Endothelial cell of umbilical vein (primary cell): Measurements from ENCODE around the gene CYP2A7. TPM values are rescaled to one million over a fixed set of nuclear protein-coding genes. Genes with fewer than 3 reads are reported as not detected.
"Not testable (repeated sequence)": the region's sequence is repeated elsewhere in the genome, so short reads cannot be mapped to it uniquely, and the experiment has no call there.

Experiments used
- BruUV-seq: library from RNA; stranded (reverse); fragments of 400-500 nt; replicated peaks from 2 replicates; lab custom pipeline; 2021; lab: Mats Ljungman, UMichigan
- CTCF ChIA-PET: fragments of 300-600, 350-600 bp; sonication (Branson Sonifier 250); formaldehyde crosslinking; loops from one replicate; lab custom pipeline; 2021; ENCODE audit warnings: antibody characterized with exemption, inconsistent platforms; lab: Charles Lee
- POLR2A ChIA-PET: fragments of 300-600, 350-600 bp; sonication (Branson Sonifier 250); formaldehyde crosslinking; loops from one replicate; lab custom pipeline; 2021; ENCODE audit warnings: antibody characterized with exemption, inconsistent platforms; lab: Charles Lee
- DNase-seq: peaks from one replicate; pipeline ENCODE4 v3.0.0-alpha.2; 2011; ENCODE audit warnings: low read depth, low spot score
- FAIRE-seq: peaks from 2 replicates; lab custom pipeline; 2011; peaks lifted over from hg19 to GRCh38; lab: Jason Lieb, UNC
- H2AFZ ChIP-seq: 2 replicates; pipeline ENCODE4 v1.6.0; 2012; ENCODE audit warnings: low read depth, low read length, control low read depth, inconsistent platforms
- H3K27ac ChIP-seq: 2 replicates; pipeline ENCODE4 v1.5.1; 2011; ENCODE audit warnings: low read depth, mild to moderate bottlenecking, control low read depth, low read length, moderate library complexity; ENCODE audit not compliant: insufficient read depth
- H3K27me3 ChIP-seq, 2 experiments: 2 replicates each; pipeline versions ENCODE4 v1.6.0 to v1.6.1; 2011; ENCODE audit warnings: low read length in 2 of 2, mixed read lengths in 1 of 2; ENCODE audit not compliant: control insufficient read depth in 2 of 2, insufficient read depth in 2 of 2
- H3K36me3 ChIP-seq, 2 experiments: 2 replicates in 1 of 2; 3 replicates in 1 of 2; pipeline ENCODE4 v1.5.1; 2011; ENCODE audit warnings: low read length in 2 of 2, mild to moderate bottlenecking in 1 of 2, moderate library complexity in 1 of 2; ENCODE audit not compliant: control insufficient read depth in 2 of 2, insufficient read depth in 2 of 2; ENCODE audit errors: extremely low read depth in 1 of 2
- H3K4me1 ChIP-seq: 3 replicates; pipeline ENCODE4 v1.5.1; 2011; ENCODE audit warnings: mild to moderate bottlenecking, low read length; ENCODE audit not compliant: control insufficient read depth, insufficient read depth; ENCODE audit errors: extremely low read depth
- H3K4me2 ChIP-seq: 2 replicates; pipeline ENCODE4 v1.6.1; 2011; ENCODE audit warnings: low read length, control low read depth, mixed read lengths; ENCODE audit not compliant: insufficient read depth
- H3K4me3 ChIP-seq, 3 experiments: fragments of 200-600 bp in 1 of 3; sonication (generic), shearing (Covaris generic) in 1 of 3; replicated peaks in 1 of 3; 2 replicates each; pipeline ENCODE4 v1.5.1; 2011 to 2016; ENCODE audit warnings: control low read depth in 3 of 3, low read length in 3 of 3, mild to moderate bottlenecking in 2 of 3, inconsistent platforms in 1 of 3, low read depth in 1 of 3, moderate library complexity in 1 of 3; ENCODE audit not compliant: insufficient read depth in 1 of 3
- H3K79me2 ChIP-seq: 2 replicates; pipeline ENCODE4 v1.6.0; 2012; ENCODE audit warnings: low read length, inconsistent platforms; ENCODE audit not compliant: control insufficient read depth, insufficient read depth
- H3K9ac ChIP-seq: replicated peaks from 2 replicates; pipeline ENCODE3; 2011; ENCODE audit warnings: low read length, control low read depth; ENCODE audit not compliant: insufficient read depth; ENCODE audit errors: extremely low read depth
- H3K9me1 ChIP-seq: replicated peaks from 3 replicates; pipeline ENCODE4 v1.6.0; 2011; ENCODE audit warnings: mild to moderate bottlenecking, low read length; ENCODE audit not compliant: control insufficient read depth, insufficient read depth; ENCODE audit errors: extremely low read depth
- H3K9me3 ChIP-seq: replicated peaks from 2 replicates; pipeline ENCODE4 v1.5.1; 2012; ENCODE audit warnings: low read length, inconsistent platforms; ENCODE audit not compliant: control insufficient read depth, insufficient read depth
- H4K20me1 ChIP-seq: replicated peaks from 2 replicates; pipeline ENCODE3; 2011; ENCODE audit warnings: mild to moderate bottlenecking, low read length; ENCODE audit not compliant: control insufficient read depth, insufficient read depth; ENCODE audit errors: extremely low read depth
- CTCF ChIP-seq, 2 donors: IDR thresholded peaks; 1 replicate in 1 of 2; 2 replicates in 1 of 2; pipeline ENCODE4 v1.5.1; 2011; ENCODE audit warnings: low read length in 2 of 2, mild to moderate bottlenecking in 2 of 2, moderate library complexity in 2 of 2, control low read depth in 1 of 2, inconsistent platforms in 1 of 2, low read depth in 1 of 2; ENCODE audit not compliant: insufficient read depth in 1 of 2; ENCODE audit errors: extremely low read depth in 1 of 2
- EZH2 ChIP-seq: IDR thresholded peaks from 2 replicates; pipeline ENCODE4 v1.6.1; 2012; ENCODE audit warnings: borderline replicate concordance, low read depth, mild to moderate bottlenecking, moderate library complexity, low read length, inconsistent platforms; ENCODE audit not compliant: severe bottlenecking
- FOS ChIP-seq: IDR thresholded peaks from 2 replicates; pipeline ENCODE4 v1.6.1; 2011; ENCODE audit warnings: mild to moderate bottlenecking, low read length, moderate library complexity, borderline replicate concordance; ENCODE audit not compliant: insufficient read depth
- GATA2 ChIP-seq: IDR thresholded peaks from 2 replicates; pipeline ENCODE4 v1.7.0; 2011; ENCODE audit warnings: low read depth, mild to moderate bottlenecking, moderate library complexity, mixed read lengths, low read length; ENCODE audit not compliant: insufficient read length, insufficient read depth
- JUN ChIP-seq: IDR thresholded peaks from 2 replicates; pipeline ENCODE4 v1.6.1; 2011; ENCODE audit warnings: borderline replicate concordance, low read depth; ENCODE audit not compliant: insufficient read length, insufficient read depth
- MAX ChIP-seq: IDR thresholded peaks from 2 replicates; pipeline ENCODE4 v1.6.1; 2011; ENCODE audit not compliant: insufficient read depth, insufficient read length
- MYC ChIP-seq: IDR thresholded peaks from one replicate; pipeline ENCODE4 v1.6.1; 2011; ENCODE audit warnings: mild to moderate bottlenecking, low read depth, low read length
- POLR2A ChIP-seq: IDR thresholded peaks from 2 replicates; pipeline ENCODE4 v1.6.1; 2012; ENCODE audit warnings: low read depth, mild to moderate bottlenecking, control low read depth, low read length
- POLR2AphosphoS5 ChIP-seq: IDR thresholded peaks from 2 replicates; pipeline ENCODE4 v1.6.1; 2012; ENCODE audit warnings: low read depth, mild to moderate bottlenecking, control low read depth, low read length, moderate library complexity; ENCODE audit not compliant: insufficient read depth
- dilution Hi-C: fragments of 300-500 bp; cut with MboI; formaldehyde crosslinking; loops from one replicate; pipeline ENCODE4 v1.15.0; 2019; ENCODE audit warnings: low sequenced_read_pairs; ENCODE audit not compliant: extremely low pct_ligation_motif_present
- intact Hi-C: fragments of 100-400 bp; cut with micrococcal nuclease; formaldehyde crosslinking; loops from one replicate; pipeline ENCODE4 v1.10.0; 2022
- polyA plus RNA-seq, 4 experiments: library from polyadenylated mRNA; depleted of rRNA in 3 of 4; stranded (reverse) in 3 of 4; unstranded in 1 of 4; fragments of >200 nt; gene quantifications; 2 replicates each; pipeline versions ENCODE4 v1.2.1 to v1.2.3, GENCODE V29; 2011 to 2012; ENCODE audit warnings: missing spikeins in 1 of 4
- total RNA-seq: library from RNA; stranded (reverse); gene quantifications from 2 replicates; pipeline ENCODE4 v1.2.3, GENCODE V29; 2021

CYP2A7 gene
- total and polyA plus RNA-seq, 2 donors (not counting 3 experiments of a cell fraction or from before 2014, with no cell fraction given) = not detected

GRCh38 chr19:40896843-40897789 is 15.1 kb upstream of the CYP2A7 start:
- POLR2A ChIA-PET, H3K9ac ChIP-seq, FAIRE-seq, H3K4me3 ChIP-seq, H3K36me3 ChIP-seq, H3K79me2 ChIP-seq, BruUV-seq, H3K9me1 ChIP-seq, H3K4me2 ChIP-seq, CTCF ChIA-PET, H3K9me3 ChIP-seq, H4K20me1 ChIP-seq, H3K27me3 ChIP-seq, intact Hi-C loops, H2AFZ ChIP-seq, H3K4me1 ChIP-seq, dilution Hi-C loops, H3K27ac ChIP-seq, DNase-seq: not testable (repeated sequence)

- H3K4me1 ChIP-seq = no peaks in the 10 kb centered on the region
- no peak overlapping the region for H2AFZ ChIP-seq
- ChIA-PET CTCF (no interaction called here), POLR2A (no interaction called here)
- H3K79me2 ChIP-seq = no peaks in the 10 kb centered on the region
- intact Hi-C loops = no loop called here
- H3K4me3 ChIP-seq = no peak overlapping the region
- H3K4me2 ChIP-seq = no peak overlapping the region
- H3K9me1 ChIP-seq = no peaks in the 10 kb centered on the region
- no TSS peak for BruUV-seq
- no peak for FAIRE-seq
- dilution Hi-C loops = no loop called here
- DNase-seq = no peak
- H3K27me3 ChIP-seq = no peaks in the 10 kb centered on the region
- no peak for TF ChIP-seq POLR2A
- no peak for TF ChIP-seq EZH2
- TF ChIP-seq FOS = no peak
- TF ChIP-seq JUN = no peak
- TF ChIP-seq GATA2 = no peak
- TF ChIP-seq CTCF (IDR thresholded peaks at IDR 0.05; ENCODE audit: extremely low read depth in 1 of 2, insufficient read depth in 1 of 2, low read depth in 1 of 2, low read length in 2 of 2) = no peak
- no peak for TF ChIP-seq POLR2AphosphoS5
- no peak for TF ChIP-seq MAX
- no peak for TF ChIP-seq MYC
- no peak overlapping the region for H3K9ac ChIP-seq
- no peak overlapping the region for H3K27ac ChIP-seq
- no peaks in the 10 kb centered on the region for H3K9me3 ChIP-seq
- no peaks in the 10 kb centered on the region for H4K20me1 ChIP-seq
- H3K36me3 ChIP-seq = no peaks in the 10 kb centered on the region
Observed at GRCh38 chr19:40896418-40896796, 14.4 kb upstream of the CYP2A7 start.
